Stimulated activated CD8-positive, alpha-beta memory T cell treated with anti-CD3 and anti-CD28 coated beads, Interleukin-2, amount 100 ng/mL, for 1 hour (primary cell): Measurements from ENCODE around the gene BICDL2.

Experiments
- DNase-seq, 2 donors: peaks; one replicate each; pipeline ENCODE4 v3.0.0-alpha.2; 2020; ENCODE audit warnings: low read depth in 2 of 2

BICDL2 gene

GRCh38 chr16:3010510-3010909 lies 26.2 kb downstream of the BICDL2 start:
- no peak for DNase-seq

DNA sequence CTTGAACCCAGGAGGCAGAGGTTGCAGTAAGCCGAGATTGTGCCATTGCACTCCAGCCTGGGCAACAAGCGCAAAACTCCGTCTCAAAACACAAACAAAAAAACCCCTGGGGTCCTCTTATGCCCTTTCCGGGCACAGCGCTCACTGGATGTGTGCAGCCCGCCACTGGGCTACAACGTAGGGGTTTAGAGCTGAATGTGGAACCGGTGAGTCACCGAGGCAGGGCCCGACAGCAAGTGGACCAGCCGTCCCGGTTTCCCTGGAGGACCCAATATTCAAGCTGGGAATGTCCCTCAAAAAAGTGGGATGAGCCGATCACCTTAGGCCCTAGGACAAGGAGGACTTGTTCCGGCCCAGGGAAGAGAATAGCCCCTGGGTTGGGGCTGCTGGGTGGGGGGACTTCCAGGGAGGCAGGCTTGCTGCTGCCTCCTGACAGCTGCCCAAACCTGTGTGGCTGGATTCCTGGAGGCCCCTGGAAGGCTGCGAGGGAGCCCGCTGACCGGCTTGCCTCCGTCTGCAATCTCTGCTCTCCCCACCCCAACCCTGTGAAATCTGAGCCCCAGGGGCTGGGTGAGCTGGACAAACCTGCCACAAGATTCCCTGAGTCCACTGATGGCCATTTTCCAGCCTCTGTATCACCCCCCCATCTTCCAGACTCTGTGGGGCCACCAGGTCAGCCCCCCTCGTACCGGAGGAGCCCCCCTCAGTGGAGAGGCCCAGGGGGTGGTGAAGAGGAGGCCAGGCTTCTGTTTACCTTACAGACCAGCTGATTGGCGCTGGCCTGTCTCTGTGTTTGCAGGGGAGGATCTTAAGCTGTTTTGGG lies 27.0 kb downstream of the BICDL2 start:
- no peak for DNase-seq

DNA sequence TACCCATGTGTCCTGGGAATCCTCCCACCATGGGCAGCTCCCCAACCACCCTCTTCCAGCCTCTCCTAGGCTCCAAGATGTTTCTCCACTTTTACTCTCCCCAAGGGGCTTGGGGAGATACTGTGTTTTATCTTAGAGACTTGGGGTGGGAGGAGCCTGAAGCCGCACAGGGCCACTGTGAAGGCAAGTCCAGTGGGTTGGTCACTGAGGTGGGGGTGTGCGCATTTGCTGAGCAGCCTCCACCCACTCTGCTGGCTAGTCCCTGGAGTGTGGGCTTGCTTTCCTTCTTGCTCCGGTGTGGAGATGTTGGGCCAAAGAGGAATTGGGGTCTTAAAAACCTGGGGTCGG lies 28.1 kb downstream of the BICDL2 start:
- no peak for DNase-seq

GRCh38 chr16:3007957-3008689 lies 28.6 kb downstream of the BICDL2 start:
- no peak for DNase-seq

GRCh38 chr16:3007059-3007956 lies 29.4 kb downstream of the BICDL2 start:
- DNase-seq = no peak

- no peak for DNase-seq
Observed at GRCh38 chr16:3004781-3005284, 31.9 kb downstream of the BICDL2 start.

- no peak for DNase-seq
Observed at GRCh38 chr16:3004319-3004718, 32.4 kb downstream of the BICDL2 start.

DNA sequence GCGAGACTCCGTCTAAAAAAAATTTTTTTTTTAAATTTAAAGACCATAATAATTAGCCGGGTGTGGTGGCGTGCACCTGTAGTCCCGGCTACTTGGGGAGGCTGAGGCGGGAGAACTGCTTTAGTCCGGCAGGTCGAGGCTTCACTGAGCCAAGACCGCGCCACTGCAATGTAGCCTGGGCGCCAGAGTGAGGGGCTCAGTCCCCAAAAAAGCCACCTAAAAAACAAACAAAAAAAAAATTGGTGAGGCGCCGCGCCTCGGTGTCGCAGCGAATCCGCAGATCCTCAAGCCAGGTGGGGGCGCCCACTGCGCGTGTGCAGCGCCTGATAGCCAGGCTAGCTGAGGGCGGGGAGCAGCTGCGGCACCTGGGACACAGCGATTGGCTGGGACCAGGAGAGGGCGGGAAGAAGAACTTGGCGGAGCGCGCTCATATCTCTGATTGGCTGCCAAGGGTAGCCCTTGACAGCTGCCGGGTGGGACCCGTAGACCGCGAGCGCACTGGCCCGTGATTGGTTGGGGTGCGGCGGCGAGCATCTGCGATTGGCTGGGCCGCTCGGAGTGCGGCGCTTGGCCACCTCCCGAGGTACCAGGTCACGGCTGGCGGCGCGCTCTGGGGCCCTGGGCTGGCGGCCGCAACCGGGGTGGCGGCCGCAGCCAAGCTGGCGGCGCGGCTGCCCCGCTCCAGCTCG lies 33.0 kb downstream of the BICDL2 start:
- DNase-seq = peak; percentile 89 to 91

- no peak for DNase-seq
Observed at GRCh38 chr16:3001316-3001715, 35.4 kb downstream of the BICDL2 start.

- DNase-seq = no peak
Observed at GRCh38 chr16:3000540-3000939, 36.2 kb downstream of the BICDL2 start.

DNA sequence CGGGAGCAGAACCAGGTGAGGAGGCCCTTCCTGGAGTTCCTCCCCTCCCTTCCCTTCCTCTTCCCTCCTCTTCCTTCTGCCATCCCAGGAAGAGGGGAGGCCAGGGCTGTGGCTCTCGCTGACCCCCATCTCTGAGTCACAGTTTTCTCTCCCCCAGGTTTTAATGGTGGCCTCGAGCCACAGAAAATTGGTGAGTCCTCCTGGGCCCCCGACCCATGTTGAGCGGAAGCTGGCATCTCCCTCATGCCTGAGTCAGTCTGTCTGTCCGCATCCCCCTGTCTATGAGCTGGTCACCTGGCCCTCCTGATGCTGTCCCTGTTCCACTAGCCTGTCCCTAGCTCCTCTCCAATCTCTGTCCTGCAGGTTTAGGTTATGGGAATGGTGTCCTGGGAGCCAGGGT lies 36.8 kb downstream of the BICDL2 start:
- DNase-seq = no peak

DNA sequence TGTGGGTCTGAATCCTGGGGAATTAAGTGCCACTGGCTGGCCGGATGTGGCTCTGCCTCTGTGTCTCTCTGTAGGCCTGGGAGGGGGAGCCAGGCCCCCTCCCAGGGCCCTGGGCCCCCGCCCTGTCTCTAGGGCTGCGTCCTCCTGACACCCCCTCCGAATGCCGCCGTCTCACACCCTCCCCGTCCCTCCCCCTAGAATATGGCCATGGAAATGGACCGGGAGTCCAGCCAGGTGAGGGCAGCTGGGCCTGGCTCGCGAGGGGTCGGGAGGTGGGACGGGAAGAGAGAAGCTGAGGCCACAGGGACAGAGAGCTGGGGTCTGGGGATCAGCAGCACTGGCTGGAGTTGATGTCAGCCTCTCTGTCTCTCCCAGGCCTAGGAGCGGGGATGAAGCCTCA lies 40.4 kb downstream of the BICDL2 start:
- DNase-seq = no peak

DNA sequence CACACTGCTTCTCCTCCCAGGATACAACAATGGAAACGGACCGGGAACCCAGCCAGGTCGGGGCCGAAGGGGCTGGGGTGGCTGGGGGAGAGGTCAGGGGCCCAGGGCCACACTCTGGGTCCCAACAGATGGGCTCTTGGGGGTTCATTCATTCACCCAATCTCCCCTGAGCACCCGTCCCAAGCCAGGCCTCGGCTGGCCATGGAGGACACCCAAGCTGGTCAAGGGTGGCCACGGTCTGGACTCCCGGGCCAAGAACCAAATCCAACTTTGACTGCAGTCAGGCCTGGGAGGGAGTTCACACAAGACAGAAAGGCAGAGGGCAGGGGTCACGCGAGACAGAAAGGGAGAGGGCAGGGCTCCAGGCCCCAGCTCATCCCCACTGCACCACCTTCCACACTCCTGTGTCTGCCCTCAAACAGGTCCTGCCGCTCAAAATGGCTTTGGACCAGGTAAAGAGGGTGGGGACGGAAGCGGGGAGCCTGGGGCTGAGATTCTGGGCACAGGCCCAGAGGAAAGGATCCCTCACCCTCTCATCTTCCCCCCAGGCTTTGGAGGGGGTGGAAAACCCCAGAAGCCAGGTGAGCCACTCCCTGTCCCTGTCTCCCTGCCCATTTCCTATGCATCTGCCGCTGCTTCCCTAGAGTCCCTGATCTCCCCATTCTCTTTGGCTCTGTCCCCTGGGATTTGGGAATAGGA lies 44.2 kb downstream of the BICDL2 start:
- DNase-seq = no peak

DNA sequence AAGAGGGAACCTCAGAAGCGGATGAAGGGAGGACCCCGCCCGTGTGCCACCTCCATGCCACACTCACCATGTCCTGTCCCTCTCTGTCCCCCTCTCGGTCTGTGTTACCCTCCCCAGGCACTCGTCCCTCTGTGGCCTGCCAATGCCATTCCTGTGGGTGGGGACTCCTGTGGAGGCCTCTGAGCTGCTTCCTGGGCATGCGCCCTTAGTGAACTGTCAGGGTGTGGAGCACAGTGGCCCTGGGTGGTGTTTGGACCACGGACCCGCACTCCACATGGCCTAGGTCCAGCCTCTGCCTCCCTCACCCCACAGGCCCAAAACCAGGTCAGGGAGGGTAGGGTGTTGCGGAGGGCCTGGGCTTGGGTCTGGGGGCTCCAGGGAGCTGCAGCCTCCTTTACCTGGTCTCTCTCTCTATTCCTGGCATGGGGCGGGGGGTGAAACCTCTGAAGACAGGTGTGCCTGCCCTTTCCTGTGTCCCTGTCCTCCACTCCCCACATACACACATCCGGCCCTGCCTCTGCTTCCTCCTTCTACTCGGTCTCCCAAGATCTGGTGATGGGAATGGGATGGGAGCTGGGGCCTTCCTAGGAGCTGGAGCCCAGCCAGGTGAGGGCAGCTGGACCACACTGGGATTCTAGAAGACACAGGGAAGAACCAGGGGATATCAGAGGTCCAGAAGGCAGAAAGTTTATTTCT lies 45.0 kb downstream of the BICDL2 start:
- DNase-seq = no peak

DNA sequence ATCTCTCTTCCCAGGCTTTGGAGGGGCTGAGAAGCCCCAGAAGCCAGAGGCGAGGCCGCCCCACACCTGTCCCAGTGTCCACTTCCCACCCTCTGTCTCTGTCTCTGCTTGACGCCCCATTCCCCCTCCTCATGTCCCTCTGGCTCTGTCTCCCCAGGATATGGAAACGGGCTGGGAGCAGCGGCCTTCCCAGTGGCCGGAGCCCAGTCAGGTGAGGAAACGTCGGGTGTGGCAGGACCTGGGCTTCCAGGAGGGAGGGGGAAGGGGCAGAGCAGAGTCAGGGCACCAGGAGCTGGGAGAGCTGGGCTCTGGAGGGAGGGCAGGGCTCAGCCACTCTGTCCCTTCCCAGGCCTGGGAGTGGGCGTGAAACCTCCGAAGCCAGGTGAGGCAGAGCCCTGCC lies 45.9 kb downstream of the BICDL2 start:
- DNase-seq = no peak

DNA sequence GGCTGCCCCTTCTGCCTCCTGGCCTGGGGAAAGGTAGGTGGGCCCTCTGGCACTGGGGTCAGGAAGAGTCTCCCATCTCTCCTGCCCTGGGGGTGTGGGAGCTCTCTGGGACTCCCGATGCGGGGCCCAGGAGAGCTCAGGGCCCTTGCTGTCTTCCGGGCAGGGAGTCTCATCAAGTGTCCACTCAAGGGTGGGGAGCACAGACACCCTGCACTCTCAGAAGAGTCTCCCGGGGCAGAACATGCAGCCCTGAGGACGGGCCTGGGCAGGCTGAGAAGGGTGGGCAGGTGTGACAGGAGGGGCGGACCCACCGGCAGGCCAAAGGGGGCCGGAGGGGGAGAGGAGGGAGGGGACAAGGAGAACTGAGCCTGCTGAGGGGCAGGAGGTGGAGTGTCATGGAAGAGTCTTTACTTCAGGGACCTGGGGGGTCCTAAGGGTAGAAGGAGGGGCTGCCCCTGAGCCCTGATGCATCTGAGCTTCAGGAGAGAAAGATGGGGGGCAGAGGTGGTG lies 48.1 kb downstream of the BICDL2 start:
- DNase-seq = no peak

GRCh38 chr16:2987833-2988232 lies 48.9 kb downstream of the BICDL2 start:
- no peak for DNase-seq

GRCh38 chr16:2987286-2987685 lies 49.5 kb downstream of the BICDL2 start:
- no peak for DNase-seq

GRCh38 chr16:2986623-2987188 lies 50.0 kb downstream of the BICDL2 start:
- no peak for DNase-seq

DNA sequence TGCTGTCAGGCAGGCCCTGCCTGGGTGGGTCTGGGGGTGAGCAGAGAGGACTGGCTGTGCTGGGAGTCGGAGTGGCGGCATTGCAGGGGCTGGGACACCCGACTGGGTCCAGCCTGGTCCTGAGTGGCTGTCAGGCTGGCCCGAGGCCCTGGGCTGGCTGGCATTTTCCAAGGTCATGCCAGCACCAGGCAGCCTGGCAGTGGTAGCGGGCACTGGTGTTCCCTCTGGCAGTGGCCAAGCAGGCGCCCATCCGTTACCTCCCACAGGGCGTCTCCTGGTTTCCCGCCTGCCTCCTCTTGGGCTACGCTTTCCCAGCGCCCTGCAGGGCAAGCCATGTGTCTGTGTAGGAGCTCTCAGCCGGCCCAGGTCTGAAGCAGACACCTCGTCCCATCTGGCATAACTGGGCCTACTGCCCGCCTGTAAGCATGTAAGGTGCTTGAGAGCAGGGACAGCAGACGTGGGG lies 50.8 kb downstream of the BICDL2 start:
- DNase-seq = no peak
